Left renal pelvis (tissue), 4 donors: ENCODE results near the gene TMEM107. TPM values are rescaled to one million over a fixed set of nuclear protein-coding genes. Genes with fewer than 3 reads are reported as not detected.
A peak's percentile ranks its signal among the peaks of the same experiment; 100 is the strongest.

Experiments
- DNase-seq, 4 donors: peaks; one replicate each; pipeline ENCODE4 v3.0.0-alpha.2; 2013; ENCODE audit warnings: low read depth in 4 of 4, low spot score in 3 of 4
- polyA plus RNA-seq, 4 donors: library from polyadenylated mRNA; unstranded; fragments of 120-200 nt; gene quantifications; one replicate each; pipeline ENCODE4 v1.2.1, GENCODE V29; 2013; ENCODE audit not compliant: insufficient read length in 4 of 4

The TMEM107 gene
- polyA plus RNA-seq, 4 donors = 13.6 to 25.0 (median 24.3) TPM

- DNase-seq = no peak
These were observed 12.9 kb downstream of the TMEM107 start for GRCh38 chr17:8162997-8163977.

- no peak for DNase-seq
These were observed 13.8 kb downstream of the TMEM107 start, which contains the start of gene VAMP2 for GRCh38 chr17:8162233-8162996. TSS of gene VAMP2 (minus strand) at chr17:8162948. CDS start at chr17:8162879, 69 bp downstream.

GRCh38 chr17:8161289-8162232 lies 14.6 kb downstream of the TMEM107 start:
- DNase-seq = no peak

GRCh38 chr17:8160741-8161221 lies 15.4 kb downstream of the TMEM107 start:
- DNase-seq = no peak

GRCh38 chr17:8160224-8160577 lies 16.0 kb downstream of the TMEM107 start:
- no peak for DNase-seq

GRCh38 chr17:8159459-8160223 lies 16.5 kb downstream of the TMEM107 start:
- no peak for DNase-seq

- no peak for DNase-seq
These were observed 17.2 kb downstream of the TMEM107 start for GRCh38 chr17:8159032-8159400.

- no peak for DNase-seq
These were observed 17.7 kb downstream of the TMEM107 start for GRCh38 chr17:8158267-8159031.

GRCh38 chr17:8156246-8156992 lies 19.8 kb downstream of the TMEM107 start:
- DNase-seq = peak; percentile 99 to 100 (median 100)

- DNase-seq = no peak
These were observed 20.3 kb downstream of the TMEM107 start for GRCh38 chr17:8155996-8156245.

- no peak for DNase-seq
These were observed 20.8 kb downstream of the TMEM107 start for GRCh38 chr17:8155231-8155995.

- no peak for DNase-seq
These were observed 21.5 kb downstream of the TMEM107 start for GRCh38 chr17:8154608-8155155.

GRCh38 chr17:8153957-8154607 lies 22.1 kb downstream of the TMEM107 start:
- peak; percentile 91 to 93 (median 92) for DNase-seq

- DNase-seq = no peak
These were observed 22.6 kb downstream of the TMEM107 start for GRCh38 chr17:8153525-8153956.

GRCh38 chr17:8153031-8153451 lies 23.1 kb downstream of the TMEM107 start:
- no peak for DNase-seq

GRCh38 chr17:8152112-8152775 lies 23.9 kb downstream of the TMEM107 start, which contains the start of gene PER1:
TSS of gene PER1 (minus strand) at chr17:8152404. CDS start at chr17:8150706, 1,698 bp downstream.
- DNase-seq = peak in 1 of 4 donors; percentile 81
